Measurements from ENCODE around the gene THAP7. TPM values are rescaled to one million over a fixed set of nuclear protein-coding genes. Genes with fewer than 3 reads are reported as not detected.

The THAP7 gene
- total and polyA plus RNA-seq, 2 donors (not counting 3 experiments of a cell fraction or from before 2014, with no cell fraction given): 13.5 to 24.4 TPM

GRCh38 chr22:20982563-20982882 is 19.4 kb downstream of the THAP7 start:
- peaks cover 17% of the 10 kb centered on the region for H3K4me1 ChIP-seq (ENCODE audit: control insufficient read depth, extremely low read depth, insufficient read depth, low read length)
- no TSS peak for BruUV-seq (replicated peaks)
- peak overlapping the region; percentile 70 for H3K9ac ChIP-seq (replicated peaks; ENCODE audit: extremely low read depth, insufficient read depth, low read length)
- ChIA-PET POLR2A (interaction anchor here (0.6 to 1.5 kb wide), 8 partner anchors 10 to 1917 kb away, joined by 3 to 10 read pairs (median 4); partner anchors contain the start of genes CRKL and THAP7), CTCF (interaction anchor here (0.6 to 2.5 kb wide), 12 partner anchors 8 to 178 kb away, joined by 3 to 31 read pairs (median 8); partner anchors contain the start of genes CRKL and THAP7)
- no peaks in the 10 kb centered on the region for H4K20me1 ChIP-seq (replicated peaks; ENCODE audit: control insufficient read depth, extremely low read depth, insufficient read depth, low read length)
- TF ChIP-seq MYC (IDR thresholded peaks at IDR 0.05; ENCODE audit: low read depth, low read length) (no peak), FOS (IDR thresholded peaks at IDR 0.05; ENCODE audit: borderline replicate concordance, insufficient read depth, low read length) (no peak), EZH2 (IDR thresholded peaks at IDR 0.05; ENCODE audit: borderline replicate concordance, low read depth, low read length, severe bottlenecking) (no peak), CTCF (IDR thresholded peaks at IDR 0.05; ENCODE audit: extremely low read depth in 1 of 2, insufficient read depth in 1 of 2, low read depth in 1 of 2, low read length in 2 of 2) (no peak), POLR2AphosphoS5 (IDR thresholded peaks at IDR 0.05; ENCODE audit: insufficient read depth, low read depth, low read length) (no peak), POLR2A (IDR thresholded peaks at IDR 0.05; ENCODE audit: low read depth, low read length) (no peak), GATA2 (IDR thresholded peaks at IDR 0.05; ENCODE audit: insufficient read depth, insufficient read length, low read depth, low read length) (no peak), JUN (IDR thresholded peaks at IDR 0.05; ENCODE audit: borderline replicate concordance, insufficient read depth, insufficient read length, low read depth) (no peak)
- TF ChIP-seq, protein P1, sequence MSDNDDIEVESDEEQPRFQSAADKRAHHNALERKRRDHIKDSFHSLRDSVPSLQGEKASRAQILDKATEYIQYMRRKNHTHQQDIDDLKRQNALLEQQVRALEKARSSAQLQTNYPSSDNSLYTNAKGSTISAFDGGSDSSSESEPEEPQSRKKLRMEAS (IDR thresholded peaks at IDR 0.05; ENCODE audit: insufficient read depth, insufficient read length): no peak
- peaks cover 17% of the 10 kb centered on the region for H3K79me2 ChIP-seq (ENCODE audit: control insufficient read depth, insufficient read depth, low read length)
- DNase-seq (ENCODE audit: low read depth, low spot score) (no peak), FAIRE-seq (no peak)
- intact Hi-C loops (cut with micrococcal nuclease) (loop anchor here (1.0 kb wide), 3 partner anchors 20 to 97 kb away; partner anchors contain the start of gene THAP7), dilution Hi-C loops (cut with MboI; ENCODE audit: extremely low pct_ligation_motif_present, low sequenced_read_pairs) (no loop called here)
- H3K4me2 ChIP-seq (ENCODE audit: insufficient read depth, low read length): peak overlapping the region; percentile 79
- H2AFZ ChIP-seq (ENCODE audit: low read depth, low read length): peak overlapping the region; percentile 92
- H3K36me3 ChIP-seq (ENCODE audit: control insufficient read depth in 2 of 2, extremely low read depth in 1 of 2, insufficient read depth in 2 of 2, low read length in 2 of 2): peaks cover under 1 to 13% of the 10 kb centered on the region in 2 experiments
- no peaks in the 10 kb centered on the region for H3K27me3 ChIP-seq (ENCODE audit: control insufficient read depth in 2 of 2, insufficient read depth in 2 of 2, low read length in 2 of 2)
- H3K9me1 ChIP-seq (replicated peaks; ENCODE audit: control insufficient read depth, extremely low read depth, insufficient read depth, low read length): no peaks in the 10 kb centered on the region
- H3K4me3 ChIP-seq (replicated peaks in 1 of 3; ENCODE audit: insufficient read depth in 1 of 3, low read depth in 1 of 3, low read length in 3 of 3): peak overlapping the region; percentile 54 to 92 (median 65)
- no peak overlapping the region for H3K27ac ChIP-seq (ENCODE audit: insufficient read depth, low read depth, low read length)
- H3K9me3 ChIP-seq (replicated peaks; ENCODE audit: control insufficient read depth, insufficient read depth, low read length): peaks cover 5% of the 10 kb centered on the region

Data from endothelial cell of umbilical vein (primary cell).